HepG2 (cell line): ENCODE data around the gene RORC. TPM values are rescaled to one million over a fixed set of nuclear protein-coding genes. Genes with fewer than 3 reads are reported as not detected.

Experiments used
- FOXK1 ChIP-seq: sonication (generic); formaldehyde crosslinking; IDR thresholded peaks from 2 replicates; pipeline ENCODE4 v1.4.0; 2020; ENCODE audit warnings: low read depth, missing genetic modification reagents, borderline replicate concordance
- HNRNPK ChIP-seq: fragments of 200-400 bp; formaldehyde crosslinking; IDR thresholded peaks from 2 replicates; pipeline ENCODE4 v1.6.1; 2018; ENCODE audit warnings: low read length, low read depth, moderate library complexity, mild to moderate bottlenecking; ENCODE audit not compliant: poor library complexity, severe bottlenecking
- MATR3 ChIP-seq: sonication (generic); formaldehyde crosslinking; IDR thresholded peaks from 2 replicates; pipeline ENCODE4 v1.4.0; 2020; ENCODE audit warnings: missing genetic modification reagents
- MTF2 ChIP-seq: sonication (generic); formaldehyde crosslinking; IDR thresholded peaks from 2 replicates; pipeline ENCODE4 v1.5.0; 2020; ENCODE audit warnings: missing genetic modification reagents, borderline replicate concordance
- NFE2L2 ChIP-seq: fragments of 150-350 bp; IDR thresholded peaks from 2 replicates; pipeline ENCODE4 v1.6.1; 2014; ENCODE audit warnings: low read length
- POLR2AphosphoS2 ChIP-seq: IDR thresholded peaks from 2 replicates; pipeline ENCODE4 v1.6.1; 2011; ENCODE audit warnings: low read depth, low read length, improper control_type of control experiment
- PPARG ChIP-seq: conservative IDR thresholded peaks from 2 replicates; pipeline ENCODE4 v1.6.1; 2016; ENCODE audit warnings: missing biosample characterization, missing genetic modification reagents
- SMYD3 ChIP-seq: sonication (generic); formaldehyde crosslinking; IDR thresholded peaks from 2 replicates; pipeline ENCODE4 v1.8.1; 2023; ENCODE audit warnings: mild to moderate bottlenecking, missing genetic modification reagents
- ZNF225 ChIP-seq: sonication (generic); formaldehyde crosslinking; IDR thresholded peaks from 2 replicates; pipeline ENCODE4 v1.4.0; 2020; ENCODE audit warnings: mild to moderate bottlenecking, missing genetic modification reagents
- ZNF24 ChIP-seq: fragments of 450-650 bp; IDR thresholded peaks from 2 replicates; pipeline ENCODE4 v1.6.1; 2017; ENCODE audit warnings: antibody characterized with exemption, mild to moderate bottlenecking
- ZNF354B ChIP-seq: sonication (generic); formaldehyde crosslinking; IDR thresholded peaks from 2 replicates; pipeline ENCODE4 v1.8.0; 2022; ENCODE audit warnings: mild to moderate bottlenecking, missing genetic modification reagents
- polyA plus RNA-seq, 8 experiments: library from polyadenylated mRNA; depleted of rRNA in 3 of 8; stranded (reverse) in 7 of 8; unstranded in 1 of 8; fragments of >200 nt; fragmentation: Illumina TruSeq in 4 of 8; extraction: Trizol in 4 of 8; gene quantifications; 2 replicates each; pipeline versions ENCODE4 v1.2.1 to v1.2.3, GENCODE V29; 2011 to 2016; ENCODE audit warnings: low read depth in 4 of 8, missing spikeins in 1 of 8, mixed read lengths in 1 of 8; ENCODE audit not compliant: insufficient read depth in 1 of 8
- total RNA-seq, 5 experiments: library from RNA; depleted of rRNA; stranded (reverse); fragments of >200 nt; fragmentation: Illumina TruSeq; extraction: Trizol; gene quantifications; 2 replicates each; pipeline ENCODE4 v1.2.3, GENCODE V29; 2016; ENCODE audit warnings: low read depth in 1 of 5
- TF ChIP-seq, protein P1 (sequence below): sonication (generic); formaldehyde crosslinking; IDR thresholded peaks from 2 replicates; pipeline ENCODE4 v1.5.0; 2020; ENCODE audit warnings: mild to moderate bottlenecking, missing genetic modification reagents, borderline replicate concordance
- TF ChIP-seq, protein P2 (sequence below): sonication (generic); formaldehyde crosslinking; IDR thresholded peaks from 2 replicates; pipeline ENCODE4 v1.4.0; 2020; ENCODE audit warnings: missing genetic modification reagents, mild to moderate bottlenecking, borderline replicate concordance
- TF ChIP-seq, protein P3 (sequence below): sonication (generic); formaldehyde crosslinking; IDR thresholded peaks from 2 replicates; pipeline ENCODE4 v1.4.0; 2020; ENCODE audit warnings: missing genetic modification reagents, mild to moderate bottlenecking, borderline replicate concordance

The RORC gene
- total and polyA plus RNA-seq, 2 of the 13 experiments (the other 11 are each of a cell fraction or from before 2014, with no cell fraction given) = 2.5 to 6.5 TPM

DNA sequence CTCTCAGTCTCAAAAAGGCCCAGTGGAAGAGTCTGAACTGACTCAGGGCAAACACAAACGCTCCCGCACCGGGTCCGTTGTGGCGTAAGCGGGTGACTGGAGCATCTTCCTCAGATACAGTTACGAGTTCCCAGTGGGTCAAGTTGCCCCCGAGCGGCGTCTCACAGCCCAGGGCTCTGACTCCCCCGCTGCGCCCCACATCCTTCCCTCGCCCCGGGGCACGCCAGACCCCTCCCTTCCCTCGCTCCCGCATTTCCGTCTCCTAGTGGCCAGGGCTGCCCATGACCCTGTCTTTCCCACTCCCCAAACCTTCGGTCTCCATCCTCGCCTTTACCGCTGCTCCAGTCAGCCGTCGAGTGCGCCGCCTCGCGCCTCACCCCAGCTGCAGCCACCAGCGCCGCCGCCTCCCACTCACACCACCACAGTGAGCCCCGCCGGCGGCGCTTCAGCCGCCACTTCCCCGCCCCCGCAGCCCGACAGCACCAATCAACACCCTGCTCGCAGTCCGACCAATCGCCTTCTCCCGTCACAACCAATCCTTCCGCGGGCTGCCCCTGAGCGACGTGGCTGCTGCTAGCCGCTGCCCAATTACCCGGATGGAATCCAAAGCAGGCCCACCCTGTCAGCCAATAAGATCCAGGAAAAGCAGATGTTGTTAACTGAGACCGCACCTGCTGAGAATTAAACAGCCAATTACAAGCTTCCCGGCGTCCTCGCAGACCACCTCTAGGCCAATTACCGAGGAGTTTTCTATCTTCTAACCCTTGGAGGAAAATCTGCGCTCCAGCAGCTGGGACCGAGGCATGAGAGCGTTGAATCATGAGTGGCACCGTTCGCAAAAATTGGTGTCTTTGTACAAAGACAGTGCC, 41.3 kb downstream of the RORC start, which contains the start of gene TDRKH (continued):
- TF ChIP-seq, protein P1, sequence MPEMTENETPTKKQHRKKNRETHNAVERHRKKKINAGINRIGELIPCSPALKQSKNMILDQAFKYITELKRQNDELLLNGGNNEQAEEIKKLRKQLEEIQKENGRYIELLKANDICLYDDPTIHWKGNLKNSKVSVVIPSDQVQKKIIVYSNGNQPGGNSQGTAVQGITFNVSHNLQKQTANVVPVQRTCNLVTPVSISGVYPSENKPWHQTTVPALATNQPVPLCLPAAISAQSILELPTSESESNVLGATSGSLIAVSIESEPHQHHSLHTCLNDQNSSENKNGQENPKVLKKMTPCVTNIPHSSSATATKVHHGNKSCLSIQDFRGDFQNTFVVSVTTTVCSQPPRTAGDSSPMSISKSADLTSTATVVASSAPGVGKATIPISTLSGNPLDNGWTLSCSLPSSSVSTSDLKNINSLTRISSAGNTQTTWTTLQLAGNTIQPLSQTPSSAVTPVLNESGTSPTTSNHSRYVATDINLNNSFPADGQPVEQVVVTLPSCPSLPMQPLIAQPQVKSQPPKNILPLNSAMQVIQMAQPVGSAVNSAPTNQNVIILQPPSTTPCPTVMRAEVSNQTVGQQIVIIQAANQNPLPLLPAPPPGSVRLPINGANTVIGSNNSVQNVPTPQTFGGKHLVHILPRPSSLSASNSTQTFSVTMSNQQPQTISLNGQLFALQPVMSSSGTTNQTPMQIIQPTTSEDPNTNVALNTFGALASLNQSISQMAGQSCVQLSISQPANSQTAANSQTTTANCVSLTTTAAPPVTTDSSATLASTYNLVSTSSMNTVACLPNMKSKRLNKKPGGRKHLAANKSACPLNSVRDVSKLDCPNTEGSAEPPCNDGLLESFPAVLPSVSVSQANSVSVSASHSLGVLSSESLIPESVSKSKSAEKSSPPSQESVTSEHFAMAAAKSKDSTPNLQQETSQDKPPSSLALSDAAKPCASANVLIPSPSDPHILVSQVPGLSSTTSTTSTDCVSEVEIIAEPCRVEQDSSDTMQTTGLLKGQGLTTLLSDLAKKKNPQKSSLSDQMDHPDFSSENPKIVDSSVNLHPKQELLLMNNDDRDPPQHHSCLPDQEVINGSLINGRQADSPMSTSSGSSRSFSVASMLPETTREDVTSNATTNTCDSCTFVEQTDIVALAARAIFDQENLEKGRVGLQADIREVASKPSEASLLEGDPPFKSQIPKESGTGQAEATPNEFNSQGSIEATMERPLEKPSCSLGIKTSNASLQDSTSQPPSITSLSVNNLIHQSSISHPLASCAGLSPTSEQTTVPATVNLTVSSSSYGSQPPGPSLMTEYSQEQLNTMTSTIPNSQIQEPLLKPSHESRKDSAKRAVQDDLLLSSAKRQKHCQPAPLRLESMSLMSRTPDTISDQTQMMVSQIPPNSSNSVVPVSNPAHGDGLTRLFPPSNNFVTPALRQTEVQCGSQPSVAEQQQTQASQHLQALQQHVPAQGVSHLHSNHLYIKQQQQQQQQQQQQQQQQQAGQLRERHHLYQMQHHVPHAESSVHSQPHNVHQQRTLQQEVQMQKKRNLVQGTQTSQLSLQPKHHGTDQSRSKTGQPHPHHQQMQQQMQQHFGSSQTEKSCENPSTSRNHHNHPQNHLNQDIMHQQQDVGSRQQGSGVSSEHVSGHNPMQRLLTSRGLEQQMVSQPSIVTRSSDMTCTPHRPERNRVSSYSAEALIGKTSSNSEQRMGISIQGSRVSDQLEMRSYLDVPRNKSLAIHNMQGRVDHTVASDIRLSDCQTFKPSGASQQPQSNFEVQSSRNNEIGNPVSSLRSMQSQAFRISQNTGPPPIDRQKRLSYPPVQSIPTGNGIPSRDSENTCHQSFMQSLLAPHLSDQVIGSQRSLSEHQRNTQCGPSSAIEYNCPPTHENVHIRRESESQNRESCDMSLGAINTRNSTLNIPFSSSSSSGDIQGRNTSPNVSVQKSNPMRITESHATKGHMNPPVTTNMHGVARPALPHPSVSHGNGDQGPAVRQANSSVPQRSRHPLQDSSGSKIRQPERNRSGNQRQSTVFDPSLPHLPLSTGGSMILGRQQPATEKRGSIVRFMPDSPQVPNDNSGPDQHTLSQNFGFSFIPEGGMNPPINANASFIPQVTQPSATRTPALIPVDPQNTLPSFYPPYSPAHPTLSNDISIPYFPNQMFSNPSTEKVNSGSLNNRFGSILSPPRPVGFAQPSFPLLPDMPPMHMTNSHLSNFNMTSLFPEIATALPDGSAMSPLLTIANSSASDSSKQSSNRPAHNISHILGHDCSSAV (CRISPR knock-in tag) = no peak
- TF ChIP-seq MATR3 (CRISPR knock-in tag) (no peak), MTF2 (CRISPR knock-in tag) (no peak), ZNF24 (no peak), SMYD3 (no peak; the same call in 1 of the 2 replicates), FOXK1 (peak; percentile 82; the same call in 1 of the 2 replicates), ZNF354B (CRISPR knock-in tag) (no peak), POLR2AphosphoS2 (no peak), HNRNPK (peak; percentile 78), PPARG (CRISPR knock-in tag) (0 out of 2 replicates have a peak, but pooled peaks have one; percentile 22), NFE2L2 (no peak), ZNF225 (CRISPR knock-in tag) (peak; percentile 71; the same call in 1 of the 2 replicates)
- TF ChIP-seq, protein P2, sequence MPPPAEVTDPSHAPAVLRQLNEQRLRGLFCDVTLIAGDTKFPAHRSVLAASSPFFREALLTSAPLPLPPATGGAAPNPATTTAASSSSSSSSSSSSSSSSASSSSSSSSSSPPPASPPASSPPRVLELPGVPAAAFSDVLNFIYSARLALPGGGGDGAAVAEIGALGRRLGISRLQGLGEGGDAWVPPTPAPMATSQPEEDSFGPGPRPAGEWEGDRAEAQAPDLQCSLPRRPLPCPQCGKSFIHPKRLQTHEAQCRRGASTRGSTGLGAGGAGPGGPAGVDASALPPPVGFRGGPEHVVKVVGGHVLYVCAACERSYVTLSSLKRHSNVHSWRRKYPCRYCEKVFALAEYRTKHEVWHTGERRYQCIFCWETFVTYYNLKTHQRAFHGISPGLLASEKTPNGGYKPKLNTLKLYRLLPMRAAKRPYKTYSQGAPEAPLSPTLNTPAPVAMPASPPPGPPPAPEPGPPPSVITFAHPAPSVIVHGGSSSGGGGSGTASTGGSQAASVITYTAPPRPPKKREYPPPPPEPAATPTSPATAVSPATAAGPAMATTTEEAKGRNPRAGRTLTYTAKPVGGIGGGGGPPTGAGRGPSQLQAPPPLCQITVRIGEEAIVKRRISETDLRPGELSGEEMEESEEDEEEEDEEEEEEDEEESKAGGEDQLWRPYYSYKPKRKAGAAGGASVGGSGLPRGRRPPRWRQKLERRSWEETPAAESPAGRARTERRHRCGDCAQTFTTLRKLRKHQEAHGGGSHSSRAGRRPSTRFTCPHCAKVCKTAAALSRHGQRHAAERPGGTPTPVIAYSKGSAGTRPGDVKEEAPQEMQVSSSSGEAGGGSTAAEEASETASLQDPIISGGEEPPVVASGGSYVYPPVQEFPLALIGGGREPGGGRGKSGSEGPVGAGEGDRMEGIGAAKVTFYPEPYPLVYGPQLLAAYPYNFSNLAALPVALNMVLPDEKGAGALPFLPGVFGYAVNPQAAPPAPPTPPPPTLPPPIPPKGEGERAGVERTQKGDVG = no peak
- TF ChIP-seq, protein P3, sequence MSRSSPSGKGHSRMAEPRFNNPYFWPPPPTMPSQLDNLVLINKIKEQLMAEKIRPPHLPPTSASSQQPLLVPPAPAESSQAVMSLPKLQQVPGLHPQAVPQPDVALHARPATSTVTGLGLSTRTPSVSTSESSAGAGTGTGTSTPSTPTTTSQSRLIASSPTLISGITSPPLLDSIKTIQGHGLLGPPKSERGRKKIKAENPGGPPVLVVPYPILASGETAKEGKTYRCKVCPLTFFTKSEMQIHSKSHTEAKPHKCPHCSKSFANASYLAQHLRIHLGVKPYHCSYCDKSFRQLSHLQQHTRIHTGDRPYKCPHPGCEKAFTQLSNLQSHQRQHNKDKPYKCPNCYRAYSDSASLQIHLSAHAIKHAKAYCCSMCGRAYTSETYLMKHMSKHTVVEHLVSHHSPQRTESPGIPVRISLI (CRISPR knock-in tag) = no peak
